HEK293 (cell line): Measurements from ENCODE around the gene CD300LG.

Source experiments
- BCL11A ChIP-seq: fragments of 450-650 bp; formaldehyde crosslinking; IDR thresholded peaks from 2 replicates; pipeline ENCODE4 v1.5.1; 2016; ENCODE audit warnings: low read depth, missing biosample characterization, missing genetic modification characterization
- BCL11B ChIP-seq: fragments of 450-650 bp; formaldehyde crosslinking; IDR thresholded peaks from 2 replicates; pipeline ENCODE4 v1.5.1; 2016; ENCODE audit warnings: low read depth, missing biosample characterization, missing genetic modification characterization
- HOXA7 ChIP-seq: sonication (generic); formaldehyde crosslinking; IDR thresholded peaks from 2 replicates; pipeline ENCODE4 v1.8.1; 2022; ENCODE audit warnings: missing genetic modification reagents, borderline replicate concordance
- KLF1 ChIP-seq: fragments of 450-650 bp; formaldehyde crosslinking; IDR thresholded peaks from 2 replicates; pipeline ENCODE4 v1.5.1; 2016; ENCODE audit warnings: missing biosample characterization, missing genetic modification characterization
- OVOL3 ChIP-seq: fragments of 450-650 bp; formaldehyde crosslinking; IDR thresholded peaks from 2 replicates; pipeline ENCODE4 v1.5.1; 2016; ENCODE audit warnings: missing biosample characterization, missing genetic modification characterization
- PRDM1 ChIP-seq: fragments of 450-650 bp; formaldehyde crosslinking; IDR thresholded peaks from 2 replicates; pipeline ENCODE4; 2016; ENCODE audit warnings: missing biosample characterization, missing genetic modification characterization
- PRDM4 ChIP-seq: fragments of 450-650 bp; formaldehyde crosslinking; IDR thresholded peaks from 2 replicates; pipeline ENCODE4 v1.5.1; 2017; ENCODE audit warnings: missing biosample characterization, missing genetic modification characterization
- ZBTB17 ChIP-seq: fragments of 450-650 bp; formaldehyde crosslinking; IDR thresholded peaks from 2 replicates; pipeline ENCODE4 v1.5.1; 2016; ENCODE audit warnings: missing biosample characterization, missing genetic modification characterization
- ZBTB7A ChIP-seq: fragments of 450-650 bp; formaldehyde crosslinking; IDR thresholded peaks from 2 replicates; pipeline ENCODE4 v1.5.1; 2016; ENCODE audit warnings: low read depth, missing biosample characterization, missing genetic modification characterization
- ZFP41 ChIP-seq: fragments of 450-650 bp; formaldehyde crosslinking; IDR thresholded peaks from 2 replicates; pipeline ENCODE4 v1.5.1; 2016; ENCODE audit warnings: missing biosample characterization, missing genetic modification characterization, borderline replicate concordance
- ZNF121 ChIP-seq: fragments of 450-650 bp; formaldehyde crosslinking; IDR thresholded peaks from 2 replicates; pipeline ENCODE4 v1.5.1; 2016; ENCODE audit warnings: missing biosample characterization, missing genetic modification characterization
- ZNF174 ChIP-seq: fragments of 450-650 bp; formaldehyde crosslinking; IDR thresholded peaks from 2 replicates; pipeline ENCODE4 v1.5.0; 2017; ENCODE audit warnings: missing biosample characterization, mild to moderate bottlenecking, missing genetic modification characterization
- ZNF18 ChIP-seq: fragments of 450-650 bp; formaldehyde crosslinking; IDR thresholded peaks from 2 replicates; pipeline ENCODE4 v1.5.1; 2016; ENCODE audit warnings: missing biosample characterization, missing genetic modification characterization
- ZNF2 ChIP-seq: fragments of 450-650 bp; formaldehyde crosslinking; IDR thresholded peaks from 2 replicates; pipeline ENCODE4 v1.5.1; 2016; ENCODE audit warnings: missing biosample characterization, missing genetic modification characterization
- ZNF202 ChIP-seq: fragments of 450-650 bp; formaldehyde crosslinking; IDR thresholded peaks from 2 replicates; pipeline ENCODE4 v1.5.1; 2016; ENCODE audit warnings: missing biosample characterization, missing genetic modification characterization, borderline replicate concordance
- ZNF324 ChIP-seq: fragments of 450-650 bp; formaldehyde crosslinking; IDR thresholded peaks from 2 replicates; pipeline ENCODE4 v1.5.1; 2016; ENCODE audit warnings: missing biosample characterization, missing genetic modification characterization
- ZNF548 ChIP-seq: fragments of 450-650 bp; formaldehyde crosslinking; IDR thresholded peaks from 2 replicates; pipeline ENCODE4 v1.5.1; 2016; ENCODE audit warnings: missing biosample characterization, missing genetic modification characterization
- ZNF555 ChIP-seq: fragments of 450-650 bp; formaldehyde crosslinking; conservative IDR thresholded peaks from 2 replicates; pipeline ENCODE4 v1.5.1; 2017; ENCODE audit warnings: missing biosample characterization, mild to moderate bottlenecking, missing genetic modification characterization, inconsistent platforms
- ZNF558 ChIP-seq: fragments of 450-650 bp; formaldehyde crosslinking; IDR thresholded peaks from 2 replicates; pipeline ENCODE4 v1.5.1; 2016; ENCODE audit warnings: missing biosample characterization, missing genetic modification characterization
- ZNF560 ChIP-seq: fragments of 450-650 bp; formaldehyde crosslinking; IDR thresholded peaks from 2 replicates; pipeline ENCODE4 v1.5.1; 2017; ENCODE audit warnings: missing biosample characterization, missing genetic modification characterization, borderline replicate concordance
- ZNF561 ChIP-seq: fragments of 450-650 bp; IDR thresholded peaks from 2 replicates; pipeline ENCODE4 v1.5.1; 2018; ENCODE audit warnings: missing biosample characterization, missing genetic modification characterization, borderline replicate concordance
- ZNF621 ChIP-seq: fragments of 450-650 bp; formaldehyde crosslinking; IDR thresholded peaks from 2 replicates; pipeline ENCODE4 v1.5.1; 2017; ENCODE audit warnings: missing biosample characterization, missing genetic modification characterization
- ZNF623 ChIP-seq: fragments of 450-650 bp; formaldehyde crosslinking; IDR thresholded peaks from 2 replicates; pipeline ENCODE4 v1.5.1; 2016; ENCODE audit warnings: missing biosample characterization, missing genetic modification characterization
- ZNF629 ChIP-seq: fragments of 450-650 bp; formaldehyde crosslinking; IDR thresholded peaks from 2 replicates; pipeline ENCODE4 v1.5.1; 2017; ENCODE audit warnings: missing biosample characterization, missing genetic modification characterization
- ZNF645 ChIP-seq: fragments of 450-650 bp; formaldehyde crosslinking; IDR thresholded peaks from 2 replicates; pipeline ENCODE4; 2016; ENCODE audit warnings: missing biosample characterization, missing genetic modification characterization
- ZNF660 ChIP-seq: fragments of 450-650 bp; IDR thresholded peaks from 2 replicates; pipeline ENCODE4 v1.5.1; 2018; ENCODE audit warnings: missing biosample characterization, mild to moderate bottlenecking, missing genetic modification characterization
- ZNF704 ChIP-seq: fragments of 450-650 bp; formaldehyde crosslinking; IDR thresholded peaks from 2 replicates; pipeline ENCODE4 v1.5.1; 2016; ENCODE audit warnings: missing biosample characterization, missing genetic modification characterization
- ZNF785 ChIP-seq: fragments of 450-650 bp; formaldehyde crosslinking; IDR thresholded peaks from 2 replicates; pipeline ENCODE4 v1.5.1; 2016; ENCODE audit warnings: missing biosample characterization, missing genetic modification characterization
- ZNF791 ChIP-seq: fragments of 450-650 bp; formaldehyde crosslinking; IDR thresholded peaks from 2 replicates; pipeline ENCODE4 v1.5.1; 2016; ENCODE audit warnings: missing biosample characterization, missing genetic modification characterization
- ZNF792 ChIP-seq: fragments of 450-650 bp; formaldehyde crosslinking; IDR thresholded peaks from 2 replicates; pipeline ENCODE4 v1.5.1; 2016; ENCODE audit warnings: missing biosample characterization, missing genetic modification characterization
- ZSCAN18 ChIP-seq: fragments of 450-650 bp; formaldehyde crosslinking; IDR thresholded peaks from 2 replicates; pipeline ENCODE4 v1.5.1; 2016; ENCODE audit warnings: missing biosample characterization, missing genetic modification characterization
- ZXDB ChIP-seq: fragments of 450-650 bp; formaldehyde crosslinking; IDR thresholded peaks from 2 replicates; pipeline ENCODE4 v1.5.1; 2016; ENCODE audit warnings: missing biosample characterization, missing genetic modification characterization

CD300LG gene

GRCh38 chr17:43832976-43833829 is 13.8 kb upstream of the CD300LG start, which contains the start of gene MPP3 (continued):
- TF ChIP-seq ZNF621 (tag by site-specific recombination), result no peak
- no peak for TF ChIP-seq ZNF202 (tag by site-specific recombination)
- TF ChIP-seq ZNF645 (tag by site-specific recombination), result no peak
- TF ChIP-seq ZNF560 (tag by site-specific recombination), result no peak
- no peak for TF ChIP-seq PRDM1 (tag by site-specific recombination)
- TF ChIP-seq ZNF324, result peak; percentile 18; the same call in 1 of the 2 replicates
- no peak for TF ChIP-seq ZNF555
- TF ChIP-seq ZSCAN18, result no peak
- peak; percentile 32 for TF ChIP-seq KLF1
- TF ChIP-seq ZBTB7A (tag by site-specific recombination), result no peak
- TF ChIP-seq ZFP41, result no peak
- TF ChIP-seq ZBTB17 (tag by site-specific recombination), result peak; percentile 66
- peak; percentile 25; the same call in 1 of the 2 replicates for TF ChIP-seq ZNF561
- no peak for TF ChIP-seq OVOL3
- no peak for TF ChIP-seq ZNF660 (tag by site-specific recombination)
- TF ChIP-seq BCL11A, result no peak
- TF ChIP-seq ZNF629 (tag by site-specific recombination), result no peak
- TF ChIP-seq ZNF18 (tag by site-specific recombination), result no peak
- no peak for TF ChIP-seq ZNF623 (tag by site-specific recombination)
- no peak for TF ChIP-seq ZNF785 (tag by site-specific recombination)
- no peak for TF ChIP-seq ZNF792 (tag by site-specific recombination)
- no peak for TF ChIP-seq ZNF121 (tag by site-specific recombination)
- TF ChIP-seq HOXA7 (CRISPR knock-in tag), result no peak
- no peak for TF ChIP-seq ZNF704 (tag by site-specific recombination)
- no peak for TF ChIP-seq ZNF548
- TF ChIP-seq ZNF791 (tag by site-specific recombination), result no peak
- TF ChIP-seq ZXDB (tag by site-specific recombination), result no peak
- TF ChIP-seq BCL11B (tag by site-specific recombination), result no peak
- no peak for TF ChIP-seq ZNF174
- no peak for TF ChIP-seq ZNF558 (tag by site-specific recombination)
- TF ChIP-seq PRDM4 (tag by site-specific recombination), result 0 out of 2 replicates have a peak, but pooled peaks have one; percentile 18
- no peak; the same call in 1 of the 2 replicates for TF ChIP-seq ZNF2 (tag by site-specific recombination)
